GM03348 (cell line): ENCODE measurements around the gene LRMDA.

ENCODE experiments used
- DNase-seq: peaks from one replicate; pipeline ENCODE4 v3.0.0; 2012; ENCODE audit warnings: low spot score

The LRMDA gene

DNA sequence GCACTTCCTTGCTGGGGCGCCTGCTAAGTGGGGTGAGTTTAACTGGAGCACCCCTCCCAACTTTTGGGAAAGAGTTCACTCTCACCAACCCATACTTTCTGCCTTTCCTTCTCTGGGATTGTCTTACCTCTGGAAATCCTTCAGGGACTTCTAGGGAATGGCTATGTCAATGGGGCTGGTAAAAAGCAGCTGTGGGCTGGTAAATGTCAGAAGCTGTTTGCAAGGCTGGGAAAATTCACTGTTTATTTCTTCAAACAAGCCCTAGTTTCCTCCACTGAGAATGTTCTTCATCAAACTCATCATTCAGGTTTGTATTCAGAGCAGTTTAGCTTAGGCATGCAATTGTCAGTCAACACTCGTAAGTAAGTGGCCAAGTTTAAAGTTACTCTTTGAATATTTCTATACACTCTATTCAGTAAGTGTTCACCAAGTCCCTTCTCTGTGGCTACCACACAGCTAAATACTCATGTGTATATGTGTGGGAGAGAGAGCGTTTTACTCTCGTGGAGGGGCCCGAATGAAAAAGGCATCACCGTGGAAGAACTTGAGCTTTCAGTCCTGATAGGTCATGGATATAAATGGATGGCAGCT, 654.8 kb downstream of the LRMDA start:
- DNase-seq: no peak

DNA sequence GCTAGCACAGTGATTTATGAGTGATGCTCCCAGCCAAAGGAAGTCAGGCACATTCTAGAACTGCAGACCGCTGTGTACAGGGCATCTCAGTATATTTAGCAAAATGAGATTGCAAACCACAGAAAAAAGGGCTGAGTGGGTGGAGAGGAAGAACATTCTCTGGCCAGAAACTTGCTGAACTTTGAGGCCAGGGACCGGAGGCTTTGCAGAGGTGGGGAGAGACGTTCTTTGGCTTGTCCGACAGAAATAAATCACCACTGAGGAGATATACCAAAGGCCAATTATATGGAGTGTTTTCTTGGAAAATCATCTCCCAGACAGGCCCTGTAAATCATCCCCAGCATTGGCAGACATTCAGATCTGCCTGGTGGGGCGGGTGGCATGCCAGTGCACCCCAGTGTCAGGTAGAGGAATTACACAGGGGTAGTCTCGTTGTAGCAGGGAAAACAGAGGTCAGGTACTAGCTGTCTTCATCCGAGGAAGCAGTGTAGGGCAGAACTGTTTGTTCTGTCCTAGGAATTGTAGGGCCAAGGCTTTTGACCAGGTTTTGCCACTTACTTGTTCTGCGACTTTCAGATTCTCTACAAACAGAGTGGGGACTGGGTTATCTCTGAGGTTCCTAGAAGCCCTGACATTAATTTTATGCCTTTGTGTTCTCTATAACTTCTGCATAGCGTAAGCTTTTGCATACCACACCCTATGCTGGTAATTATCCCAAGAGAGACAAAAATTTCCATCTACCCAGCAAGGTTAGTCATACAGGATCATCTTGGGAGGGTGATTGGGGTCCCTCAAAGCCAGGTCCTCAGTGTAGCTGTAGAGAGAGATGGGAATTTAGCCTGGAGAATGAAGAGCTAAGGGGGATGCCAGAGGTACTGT, 655.6 kb downstream of the LRMDA start:
- DNase-seq: peak; percentile 64

DNA sequence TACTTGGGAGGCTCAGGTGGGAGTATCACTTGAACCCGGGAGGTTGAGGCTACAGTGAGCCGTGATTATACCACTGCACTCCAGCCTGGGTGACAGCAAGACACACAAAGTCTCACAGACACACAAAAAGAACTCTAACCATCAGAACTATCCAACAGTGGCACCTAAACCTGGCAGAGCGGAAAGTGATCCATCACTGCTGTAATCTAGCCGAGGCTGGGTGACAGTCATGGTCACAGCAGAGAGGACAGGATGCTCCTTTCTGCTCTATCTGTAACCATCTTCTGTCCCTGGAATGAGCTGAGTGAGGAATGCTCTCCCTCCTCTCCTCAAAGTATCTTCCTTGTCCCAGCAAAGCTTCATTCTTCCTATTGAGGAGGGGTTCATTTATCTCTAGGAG, 656.6 kb downstream of the LRMDA start:
- no peak for DNase-seq

DNA sequence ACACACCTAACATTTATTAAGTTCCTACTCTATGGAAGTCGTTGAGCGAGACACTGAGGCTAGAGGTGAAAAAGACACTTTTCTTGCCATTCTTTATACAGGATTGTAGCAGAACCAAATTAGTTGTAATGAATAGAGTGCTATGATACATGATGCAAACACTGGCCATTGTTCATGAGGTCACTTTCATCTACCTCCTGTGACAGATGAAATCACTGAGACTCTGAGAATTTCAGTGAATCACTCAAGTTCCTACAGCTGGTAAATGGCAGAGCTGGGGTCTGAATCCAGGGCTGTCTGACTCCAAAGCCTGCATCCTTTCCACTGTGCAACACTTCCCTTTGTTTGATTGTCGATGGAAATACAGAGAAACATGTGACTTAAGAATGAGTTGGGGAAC, 657.6 kb downstream of the LRMDA start:
- DNase-seq: no peak

DNA sequence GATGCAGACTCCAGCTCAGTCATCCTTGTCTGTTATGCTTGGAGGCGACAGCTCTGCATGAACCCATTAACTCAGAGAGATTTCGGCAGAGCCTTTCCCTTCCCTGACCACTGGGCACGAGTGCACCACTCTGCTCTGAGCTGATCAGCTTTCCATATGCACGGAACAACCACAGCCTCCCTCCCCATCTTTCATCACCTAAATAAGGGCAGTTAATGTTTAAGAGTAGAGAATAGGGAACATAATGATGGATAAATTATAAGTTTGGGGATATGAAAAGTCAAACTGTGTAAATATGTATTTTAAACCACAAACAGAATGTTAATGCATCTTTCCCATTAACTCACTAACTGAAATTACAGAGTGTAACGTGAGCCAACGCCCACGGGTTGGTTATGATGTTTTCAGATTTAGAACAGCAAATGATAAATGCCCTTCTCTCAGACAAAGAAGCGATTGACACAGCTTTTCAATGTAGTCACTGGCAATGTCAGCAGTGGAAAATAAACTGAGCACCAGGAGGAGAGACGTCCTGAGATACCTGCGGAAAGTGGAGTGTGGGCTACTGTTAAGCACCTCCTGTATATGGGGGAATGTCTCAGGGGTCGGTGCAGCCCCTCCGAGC, 658.2 kb downstream of the LRMDA start:
- DNase-seq: no peak

DNA sequence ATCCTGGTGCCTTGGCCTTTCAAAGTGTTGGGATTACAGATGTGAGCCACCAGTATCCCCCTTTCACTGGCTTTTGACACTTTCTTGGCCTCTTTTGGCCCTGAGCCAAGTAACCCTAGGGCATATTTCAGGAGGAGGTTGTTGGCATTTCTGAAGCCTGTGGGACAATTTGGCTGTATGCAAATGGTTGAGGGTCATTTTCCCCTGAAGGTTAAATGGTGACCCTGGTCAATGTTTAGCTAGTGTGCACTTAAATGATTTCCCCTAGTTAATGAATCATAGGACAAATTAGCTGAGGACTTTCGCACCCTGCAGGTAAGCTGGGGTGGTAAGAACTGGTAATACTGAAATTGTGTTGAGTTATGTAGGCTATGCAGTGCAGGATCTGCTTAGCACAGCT, 660.5 kb downstream of the LRMDA start:
- DNase-seq: no peak

DNA sequence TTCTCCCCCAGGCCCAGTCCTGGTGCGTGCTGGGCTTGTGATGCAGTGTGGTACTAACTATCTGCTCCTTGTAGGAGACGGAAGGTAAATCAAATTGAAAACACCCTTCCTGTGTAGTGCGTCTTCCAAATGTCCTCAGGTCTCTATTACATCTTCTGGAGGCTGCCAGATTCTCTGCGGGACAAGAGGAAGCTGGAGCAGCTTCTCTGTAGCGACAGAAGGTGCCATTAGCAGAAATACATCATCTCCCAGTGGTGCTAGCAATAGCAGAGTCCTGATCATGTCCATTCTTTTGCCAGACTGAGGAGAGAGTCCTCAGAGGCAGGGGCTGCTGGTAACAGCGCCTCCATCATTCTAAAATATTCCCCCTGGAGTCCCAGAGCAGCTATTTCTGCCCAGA, 675.2 kb downstream of the LRMDA start:
- DNase-seq: no peak

DNA sequence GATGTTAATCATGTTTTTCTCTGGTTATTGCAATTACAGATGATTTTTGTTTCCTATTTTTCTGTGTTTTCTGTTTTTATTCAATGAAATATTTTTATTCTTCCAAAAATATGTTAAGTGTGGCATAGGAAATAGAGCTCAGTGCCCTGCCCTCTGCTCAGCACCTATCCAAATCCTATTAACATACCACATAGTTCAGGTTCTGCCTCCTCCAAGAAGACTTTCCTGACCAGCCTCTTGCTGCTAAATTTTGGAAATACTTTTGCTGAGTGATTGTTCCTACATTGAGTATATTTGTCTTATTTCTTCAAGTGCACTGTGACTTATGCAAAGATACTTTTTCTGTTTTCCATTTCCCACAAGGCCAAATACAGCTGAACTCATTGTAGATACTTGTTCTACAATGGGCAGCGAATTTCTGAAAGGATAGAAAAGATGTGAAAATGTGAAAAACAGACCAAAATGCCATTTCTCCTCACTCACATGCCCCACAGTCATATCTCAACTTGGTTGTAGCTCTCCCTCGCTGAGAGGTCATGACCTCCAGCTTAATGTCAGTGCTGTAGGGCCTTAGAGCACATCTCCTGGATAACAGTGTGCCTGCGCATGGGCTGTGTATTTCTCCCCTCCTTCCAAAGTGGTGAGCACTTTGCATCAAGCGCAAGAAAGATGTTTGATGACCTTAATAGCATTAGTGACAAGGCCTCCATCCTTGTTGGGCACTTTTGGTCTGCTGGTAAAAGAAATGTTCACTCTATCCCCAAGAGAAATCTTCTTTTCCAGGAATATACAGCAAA, 677.3 kb downstream of the LRMDA start:
- no peak for DNase-seq

DNA sequence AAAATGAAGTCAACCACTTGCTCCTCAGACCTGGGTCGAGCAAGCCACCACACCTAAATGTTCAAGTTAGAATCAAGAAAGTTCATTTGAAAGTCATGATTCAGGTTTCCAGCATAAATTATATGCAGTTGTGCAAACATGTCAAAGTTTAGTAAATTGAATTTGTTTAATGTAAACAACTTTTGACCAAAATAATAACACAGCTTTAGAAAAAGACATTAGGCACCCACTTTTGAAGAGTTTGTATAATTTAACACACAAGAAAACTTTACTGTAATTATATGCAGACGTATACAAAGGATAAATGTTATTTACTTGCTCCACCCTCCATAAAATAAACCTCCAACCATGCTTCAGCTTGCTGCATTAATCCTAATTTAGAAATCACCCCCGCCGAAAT, 680.0 kb downstream of the LRMDA start:
- no peak for DNase-seq

DNA sequence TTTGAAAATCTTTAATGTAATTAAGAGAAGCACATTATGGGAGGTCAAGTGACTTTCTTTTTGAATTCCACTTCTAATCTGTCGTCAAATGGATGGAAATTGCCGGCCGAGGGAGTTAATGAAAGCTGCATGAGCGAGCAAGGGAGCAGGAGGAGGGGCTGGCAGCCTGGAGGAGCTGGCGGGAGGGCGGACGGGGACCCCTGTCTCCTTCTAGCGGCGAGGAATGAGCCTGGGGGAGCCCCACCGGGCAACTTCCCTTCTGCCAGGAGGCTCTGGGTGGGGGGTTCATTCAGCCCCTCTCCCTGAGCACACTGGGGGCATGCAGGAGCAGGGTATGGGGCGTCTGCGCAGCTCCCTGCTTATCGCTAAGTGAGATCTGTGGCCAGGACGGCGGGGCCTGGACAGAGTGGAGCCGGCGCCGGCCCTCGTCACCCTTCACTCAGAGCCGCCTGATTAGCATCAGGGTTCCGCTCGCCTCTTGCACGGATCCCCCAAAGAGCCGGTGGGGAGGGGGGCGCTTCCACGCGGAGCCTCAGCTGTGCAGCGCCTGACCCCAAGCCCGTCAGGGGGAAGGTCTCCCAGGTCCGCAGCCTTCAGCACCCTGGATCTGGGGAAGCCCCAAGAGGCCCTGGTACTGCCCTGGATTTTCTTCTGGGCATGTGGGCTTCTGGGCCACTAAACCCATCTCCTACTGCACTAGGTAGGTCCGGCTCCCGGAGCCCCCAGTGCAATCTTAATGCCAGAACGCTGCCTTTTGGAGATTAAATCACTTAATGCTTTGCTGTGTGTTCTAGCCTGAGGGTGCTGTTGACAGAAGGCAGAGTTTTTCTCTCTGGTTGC, 680.8 kb downstream of the LRMDA start:
- no peak for DNase-seq

DNA sequence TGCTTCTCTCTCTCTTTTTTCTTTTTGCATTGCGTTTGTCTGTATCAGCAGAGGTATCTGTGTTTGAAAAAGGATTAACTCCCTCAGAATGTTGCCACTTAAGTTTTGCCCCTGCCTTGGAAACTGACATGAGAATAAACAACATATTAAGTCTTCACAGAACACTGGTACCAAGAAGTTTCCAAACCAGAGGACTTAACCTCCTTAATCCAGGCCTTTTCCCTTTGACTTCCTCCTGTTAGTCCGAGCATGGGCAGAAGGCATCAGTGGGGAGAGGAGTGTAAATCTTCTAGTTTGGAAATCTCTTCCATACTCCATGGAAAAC, 681.4 kb downstream of the LRMDA start:
- no peak for DNase-seq

DNA sequence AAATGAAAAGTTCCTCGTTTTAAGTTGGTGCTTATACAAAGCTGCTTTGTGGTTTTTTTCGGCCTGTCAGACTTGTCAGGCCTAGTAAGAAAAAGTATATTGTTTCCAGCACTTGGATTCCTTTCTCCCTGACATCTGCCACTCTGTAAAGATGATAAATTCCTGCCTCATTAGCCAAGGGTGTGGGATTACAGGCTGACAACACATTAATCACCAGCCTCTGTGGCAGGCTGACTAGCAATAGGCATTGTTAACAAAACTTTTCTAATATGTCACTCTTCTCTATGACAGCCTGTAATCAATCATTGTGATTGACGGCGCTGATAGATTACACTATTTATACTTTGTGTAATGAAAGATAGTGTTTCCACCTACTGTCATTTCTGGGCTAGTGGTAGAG, 682.5 kb downstream of the LRMDA start:
- DNase-seq: peak; percentile 13

DNA sequence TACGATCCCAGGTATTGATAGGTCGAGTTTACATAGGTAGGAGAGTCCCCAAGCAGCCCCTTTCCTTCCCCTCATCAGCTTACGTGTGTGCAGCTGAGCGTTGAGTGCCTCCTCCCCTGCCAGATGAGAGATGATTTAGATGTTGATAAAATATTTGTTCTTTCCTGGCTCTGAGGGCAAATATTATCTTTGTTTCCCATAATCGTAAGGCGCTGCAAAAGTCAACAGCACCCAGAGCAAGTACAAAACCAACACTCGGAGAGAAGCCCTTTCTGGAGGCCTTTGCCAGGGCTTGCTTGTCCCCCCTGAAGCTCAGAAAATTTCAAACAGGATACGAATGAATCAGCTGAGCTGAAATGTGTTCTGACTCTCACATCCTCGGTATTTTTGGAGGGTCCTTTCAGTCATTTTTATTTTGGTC, 683.2 kb downstream of the LRMDA start:
- DNase-seq: no peak

DNA sequence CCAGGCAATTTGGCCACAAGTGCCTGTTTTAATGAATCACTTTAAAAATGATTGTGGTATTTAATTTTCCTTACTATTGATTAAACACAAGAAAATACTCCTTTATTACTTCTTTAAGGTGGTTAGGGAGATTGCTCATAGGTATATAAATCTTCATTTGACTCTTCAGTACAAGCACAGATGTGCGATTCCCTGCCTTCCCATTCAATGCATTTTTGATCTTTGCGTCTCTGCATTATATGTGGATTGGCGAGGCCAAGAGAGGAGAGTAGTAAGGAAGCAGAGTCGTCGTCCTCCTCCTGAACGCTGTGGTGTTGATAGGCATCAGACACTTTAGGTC, 683.7 kb downstream of the LRMDA start:
- DNase-seq: no peak

DNA sequence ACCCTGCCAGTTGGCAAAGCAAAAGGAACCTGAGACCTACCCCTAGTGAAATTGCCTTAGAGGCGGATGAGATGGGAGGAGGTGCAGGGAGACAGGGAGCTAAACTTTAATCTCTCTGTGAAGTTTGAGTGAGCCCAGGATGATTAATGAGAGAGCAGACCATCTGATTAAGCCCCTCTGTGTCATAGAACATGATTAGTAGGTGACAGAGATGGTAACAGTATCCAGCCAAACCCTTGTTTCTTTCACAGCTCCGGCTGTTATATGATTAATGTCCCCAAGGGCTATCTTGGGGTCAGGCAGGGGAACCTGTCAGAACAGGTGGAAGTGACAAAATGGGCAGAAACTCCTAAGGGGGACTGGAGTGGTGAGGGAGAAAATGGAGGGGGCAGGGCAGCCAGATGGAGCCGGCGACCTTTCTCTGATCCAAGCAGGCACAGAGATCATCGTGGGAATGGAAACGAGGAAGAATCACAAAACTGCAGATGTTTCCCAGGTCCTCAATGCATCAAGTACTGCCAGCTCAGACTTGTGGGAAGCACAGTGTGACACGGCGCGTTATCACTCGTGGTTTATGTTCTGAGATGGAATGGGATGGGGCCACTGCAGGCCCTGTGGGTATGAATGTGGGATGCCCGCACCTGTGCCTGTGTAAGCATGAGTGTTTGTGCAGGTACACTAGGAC, 684.2 kb downstream of the LRMDA start:
- no peak for DNase-seq

DNA sequence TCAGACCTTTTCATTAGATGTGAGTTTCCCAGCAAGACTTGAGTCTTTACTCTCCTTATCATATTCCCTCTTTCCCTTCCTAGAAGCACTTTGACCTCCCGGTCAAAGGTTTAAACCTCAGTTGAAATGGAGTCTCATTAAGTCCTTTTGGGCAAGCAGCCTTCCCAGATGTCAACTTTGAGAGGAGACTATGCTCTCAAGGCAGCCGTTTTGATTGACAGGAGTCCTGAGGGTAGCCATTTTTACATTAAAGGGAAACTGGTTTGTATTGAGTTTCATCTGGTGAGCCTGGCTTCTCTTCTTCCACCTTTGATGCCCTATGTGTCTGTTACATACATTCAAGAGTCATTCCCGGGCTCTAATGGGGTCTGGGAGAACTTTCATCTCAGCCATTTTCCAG, 685.1 kb downstream of the LRMDA start:
- no peak for DNase-seq

DNA sequence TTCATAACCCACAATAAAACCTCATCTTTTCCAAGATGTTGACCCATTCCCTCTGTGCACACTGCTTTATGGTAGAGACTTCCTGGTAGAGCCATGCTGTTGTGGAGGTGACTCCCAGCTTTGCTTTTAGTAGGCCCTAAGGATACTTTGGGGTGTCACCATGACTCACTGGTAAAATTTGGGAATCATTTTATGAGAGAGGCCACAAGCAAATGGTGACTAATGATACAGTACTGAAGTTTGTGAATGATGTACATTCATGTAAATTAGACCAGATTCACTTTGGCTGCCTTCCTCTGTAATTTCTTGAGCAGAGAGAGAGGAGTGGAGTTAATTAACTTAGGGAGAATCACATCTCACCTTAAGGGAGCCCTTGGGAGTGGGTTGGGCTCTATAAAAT, 686.5 kb downstream of the LRMDA start:
- DNase-seq: peak; percentile 62

DNA sequence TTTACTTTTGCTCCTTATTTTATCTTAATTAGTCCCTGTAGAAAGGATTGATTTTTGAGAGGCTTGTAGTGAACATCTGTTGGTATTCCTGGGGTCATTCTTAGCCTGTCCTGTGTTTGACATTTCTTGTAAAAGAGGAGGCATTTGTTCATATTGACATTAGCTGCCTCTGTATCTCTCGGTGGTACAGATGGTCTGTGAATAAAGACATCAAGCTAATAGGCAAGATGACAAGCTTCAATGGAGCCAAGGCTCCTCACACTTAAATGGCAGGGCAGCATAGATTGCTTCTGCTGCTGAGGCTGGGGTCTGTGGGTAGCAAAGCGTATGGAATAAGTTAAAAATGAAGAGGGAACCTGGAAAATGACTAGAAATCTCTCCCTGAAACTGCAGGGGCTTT, 687.6 kb downstream of the LRMDA start:
- DNase-seq: no peak

DNA sequence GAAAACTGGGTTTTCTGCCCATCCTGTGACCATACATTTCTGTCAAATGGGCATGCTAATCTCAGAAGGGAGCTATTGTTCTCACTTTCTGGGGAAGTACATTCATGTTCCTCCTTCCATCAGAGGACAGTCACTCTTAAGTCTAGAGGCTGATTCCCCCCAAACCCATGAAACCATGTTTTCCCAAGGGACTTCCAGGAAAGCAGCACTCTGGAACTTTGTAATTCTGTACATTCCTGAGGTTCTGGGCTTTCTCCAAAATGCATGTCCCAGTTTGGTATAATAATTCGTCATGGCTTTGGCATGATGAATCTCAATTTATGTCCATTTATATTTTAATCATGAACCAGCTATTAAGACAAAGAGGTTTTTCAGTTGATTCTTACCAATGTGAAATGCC, 688.1 kb downstream of the LRMDA start:
- peak; percentile 71 for DNase-seq

DNA sequence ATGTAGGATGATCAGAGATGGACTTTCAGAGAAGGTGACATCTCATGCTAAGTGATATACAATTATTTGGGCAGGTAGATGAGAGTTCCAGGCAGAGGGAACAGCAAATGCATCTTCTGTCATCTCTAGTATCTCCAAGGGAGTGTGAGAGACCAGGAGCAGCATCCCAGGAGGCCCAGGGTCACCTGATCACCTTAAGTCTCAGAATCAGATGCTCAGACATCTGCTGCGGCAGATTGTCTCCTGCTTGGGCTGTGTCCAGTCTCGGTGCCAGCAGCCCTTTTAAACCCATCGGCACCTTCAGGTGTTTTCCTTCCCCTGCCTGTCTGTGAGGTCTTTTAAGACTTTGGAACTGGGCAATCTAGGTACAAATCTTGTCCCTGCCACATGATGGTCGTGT, 690.6 kb downstream of the LRMDA start:
- no peak for DNase-seq

DNA sequence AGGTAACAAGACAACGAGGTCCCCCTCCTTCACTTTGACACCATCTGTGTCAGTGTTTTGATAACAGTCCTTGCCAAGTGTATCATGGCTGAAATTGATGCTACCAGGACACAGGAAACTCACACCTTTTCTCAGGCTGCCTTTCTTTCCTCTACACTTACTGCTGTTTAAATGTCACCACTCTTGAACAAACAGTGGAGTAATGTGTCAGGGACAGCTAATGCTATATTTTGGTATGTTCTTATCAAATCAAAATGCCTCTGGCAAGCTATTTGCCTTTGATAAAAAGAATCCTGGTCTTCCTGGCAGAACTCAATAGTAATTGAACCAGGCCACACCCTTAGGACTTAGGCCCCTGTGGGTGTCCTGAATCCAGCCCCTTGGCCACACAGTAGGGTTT, 692.9 kb downstream of the LRMDA start:
- no peak for DNase-seq
